Kidney (tissue), 14 donors: ENCODE data around the gene MGAM2. TPM values are rescaled to one million over a fixed set of nuclear protein-coding genes. Genes with fewer than 3 reads are reported as not detected.

Experiments used
- DNase-seq, 5 donors: peaks; one replicate each; pipeline ENCODE4 v3.0.0-alpha.2; 2013 to 2020
- FAIRE-seq: peaks from 2 replicates; lab custom pipeline; 2012; peaks lifted over from hg19 to GRCh38; lab: Jason Lieb, UNC
- H3K27ac ChIP-seq, 2 donors: one replicate each; pipeline ENCODE4 v1.7.0; 2013; ENCODE audit warnings: low read depth in 2 of 2, low read length in 2 of 2, inconsistent platforms in 1 of 2
- H3K27me3 ChIP-seq: one replicate; pipeline ENCODE4 v1.7.1; 2013; ENCODE audit warnings: low read length, inconsistent platforms; ENCODE audit not compliant: control insufficient read depth, insufficient read depth
- H3K36me3 ChIP-seq, 3 donors: one replicate each; pipeline versions ENCODE4 v1.7.0 to v1.7.1; 2013; ENCODE audit warnings: low read length in 3 of 3, control low read depth in 1 of 3, inconsistent platforms in 1 of 3; ENCODE audit not compliant: insufficient read depth in 3 of 3, control insufficient read depth in 2 of 3
- H3K4me1 ChIP-seq, 3 donors: one replicate each; pipeline versions ENCODE4 v1.7.0 to v1.7.1; 2013; ENCODE audit warnings: low read length in 3 of 3, inconsistent platforms in 1 of 3, low read depth in 1 of 3; ENCODE audit not compliant: control insufficient read depth in 2 of 3, insufficient read depth in 2 of 3
- H3K4me3 ChIP-seq, 3 donors: one replicate each; pipeline versions ENCODE4 v1.7.0 to v1.8.1; 2013; ENCODE audit warnings: low read length in 3 of 3, control low read depth in 1 of 3, inconsistent platforms in 1 of 3
- H3K9ac ChIP-seq, 3 donors: one replicate each; pipeline versions ENCODE4 v1.7.0 to v1.7.1; 2013; ENCODE audit warnings: low read length in 3 of 3, control low read depth in 1 of 3, inconsistent platforms in 1 of 3
- H3K9me3 ChIP-seq, 3 donors: one replicate each; pipeline versions ENCODE4 v1.7.0 to v1.7.1; 2013; ENCODE audit warnings: low read length in 3 of 3, control low read depth in 1 of 3, inconsistent platforms in 1 of 3; ENCODE audit not compliant: control insufficient read depth in 2 of 3, insufficient read depth in 1 of 3
- intact Hi-C: fragments of 100-400 bp; cut with DNase I; formaldehyde crosslinking; loops from one replicate; pipeline ENCODE4 v1.11.1; 2022
- polyA plus RNA-seq: library from polyadenylated mRNA; stranded (reverse); fragments of 350-450 nt; fragmentation: Illumina TruSeq; extraction: RNeasy Lipid Tissue Mini Kit (QIAGEN cat#74804); gene quantifications from one replicate; pipeline ENCODE4 v1.2.3, GENCODE V29; 2014; ENCODE audit warnings: low read depth, low replicate concordance; ENCODE audit not compliant: insufficient read depth
- total RNA-seq: library from RNA; stranded (reverse); fragmentation: NEBNext Ultra II Directional; extraction: Animal tissue kit (Norgen Biotek cat#: 25700); gene quantifications from one replicate; pipeline ENCODE4 v1.2.1, GENCODE V29; 2021
- TF ChIP-seq, protein P1 (sequence below): IDR thresholded peaks from 3 replicates; pipeline ENCODE4 v1.5.1; 2012; ENCODE audit warnings: mild to moderate bottlenecking, moderate library complexity, borderline replicate concordance; ENCODE audit not compliant: insufficient read depth; ENCODE audit errors: extremely low read depth
- donor health status: control.
- donor health status: control.
- donor health status: control.
- donor health status: control.
- donor health status: control.
- donor health status: DM: yes; HTN: yes; CAD: no.
- donor health status: Normal renal cell carcinoma (clear cell type).

MGAM2 gene
- total and polyA plus RNA-seq, 2 donors from 2014 or later: 0.13 TPM; not detected in 1

DNA sequence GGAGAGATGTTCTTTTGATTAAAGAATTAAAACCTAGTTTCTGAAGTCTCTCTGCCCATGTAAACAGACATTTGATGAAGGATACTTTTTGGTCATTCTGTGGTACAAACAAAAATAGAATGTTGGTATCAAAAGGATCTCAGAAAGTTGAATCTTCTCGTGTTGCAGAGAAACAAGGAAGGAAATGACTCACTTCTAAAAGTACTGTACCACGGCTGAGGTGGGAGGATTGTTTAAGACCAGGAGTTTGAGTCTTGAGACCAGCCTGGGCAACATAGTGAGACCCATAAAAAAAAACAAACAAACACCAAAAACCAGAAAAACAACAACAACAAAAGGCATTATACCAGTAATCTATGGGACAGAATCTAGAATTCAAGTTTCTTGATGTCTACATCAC lies 76.6 kb downstream of the MGAM2 start:
- TF ChIP-seq, protein P1, sequence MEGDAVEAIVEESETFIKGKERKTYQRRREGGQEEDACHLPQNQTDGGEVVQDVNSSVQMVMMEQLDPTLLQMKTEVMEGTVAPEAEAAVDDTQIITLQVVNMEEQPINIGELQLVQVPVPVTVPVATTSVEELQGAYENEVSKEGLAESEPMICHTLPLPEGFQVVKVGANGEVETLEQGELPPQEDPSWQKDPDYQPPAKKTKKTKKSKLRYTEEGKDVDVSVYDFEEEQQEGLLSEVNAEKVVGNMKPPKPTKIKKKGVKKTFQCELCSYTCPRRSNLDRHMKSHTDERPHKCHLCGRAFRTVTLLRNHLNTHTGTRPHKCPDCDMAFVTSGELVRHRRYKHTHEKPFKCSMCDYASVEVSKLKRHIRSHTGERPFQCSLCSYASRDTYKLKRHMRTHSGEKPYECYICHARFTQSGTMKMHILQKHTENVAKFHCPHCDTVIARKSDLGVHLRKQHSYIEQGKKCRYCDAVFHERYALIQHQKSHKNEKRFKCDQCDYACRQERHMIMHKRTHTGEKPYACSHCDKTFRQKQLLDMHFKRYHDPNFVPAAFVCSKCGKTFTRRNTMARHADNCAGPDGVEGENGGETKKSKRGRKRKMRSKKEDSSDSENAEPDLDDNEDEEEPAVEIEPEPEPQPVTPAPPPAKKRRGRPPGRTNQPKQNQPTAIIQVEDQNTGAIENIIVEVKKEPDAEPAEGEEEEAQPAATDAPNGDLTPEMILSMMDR: no peak
- FAIRE-seq (no peak), DNase-seq (no peak)
- no peak overlapping the region for H3K27ac ChIP-seq
- no peak overlapping the region for H3K4me3 ChIP-seq
- H3K4me1 ChIP-seq: no peaks in the 10 kb centered on the region
- H3K36me3 ChIP-seq: no peaks in the 10 kb centered on the region
- intact Hi-C loops: no loop called here
- H3K27me3 ChIP-seq: no peaks in the 10 kb centered on the region
- no peaks in the 10 kb centered on the region for H3K9me3 ChIP-seq
- no peak overlapping the region for H3K9ac ChIP-seq

DNA sequence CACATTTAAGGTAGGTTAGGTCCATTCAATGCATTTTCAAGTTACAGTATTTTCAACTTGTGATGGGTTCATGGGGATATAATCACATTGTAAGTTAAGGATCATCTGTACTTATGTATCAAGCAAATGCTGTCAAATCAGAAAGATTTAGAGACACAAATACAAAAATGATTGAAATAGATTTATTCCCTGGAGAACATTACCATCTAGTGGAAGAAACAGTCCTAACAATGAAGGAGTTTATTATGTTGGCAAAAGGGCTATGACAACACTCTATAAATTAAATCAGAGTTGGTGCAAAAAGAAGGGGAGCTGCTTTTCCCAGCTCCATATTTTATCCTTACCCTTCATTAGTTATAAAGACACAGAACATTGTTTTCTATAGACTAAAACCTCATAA lies 77.3 kb downstream of the MGAM2 start:
- TF ChIP-seq, protein P1: peak; percentile 10
- Histone ChIP-seq H3K4me1 (no peaks in the 10 kb centered on the region), H3K36me3 (no peaks in the 10 kb centered on the region), H3K9ac (no peak overlapping the region), H3K27ac (no peak overlapping the region), H3K9me3 (no peaks in the 10 kb centered on the region), H3K4me3 (no peak overlapping the region), H3K27me3 (no peaks in the 10 kb centered on the region)
- peak in 2 of 5 donors; percentile 1 to 6 for DNase-seq
- FAIRE-seq: no peak
- intact Hi-C loops: no loop called here

DNA sequence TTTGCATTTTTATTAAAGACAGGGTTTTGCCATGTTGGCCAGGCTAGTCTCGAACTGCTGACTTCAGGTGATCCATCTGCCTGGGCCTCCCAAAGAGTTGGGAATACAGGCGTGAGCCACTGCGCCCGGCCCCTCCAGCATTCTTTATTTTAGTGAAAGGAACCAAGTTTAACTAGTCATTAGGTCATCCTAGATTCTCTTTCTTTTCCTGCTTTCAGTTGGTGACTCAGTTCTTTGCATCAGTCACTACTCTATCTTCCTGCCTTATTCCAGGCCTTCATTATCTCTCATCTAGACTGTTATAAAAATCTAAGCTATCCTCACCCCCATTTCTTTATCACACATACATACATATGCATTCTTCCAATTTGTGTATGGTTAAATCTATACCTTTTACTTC lies 82.7 kb downstream of the MGAM2 start:
- TF ChIP-seq, protein P1: no peak
- DNase-seq (no peak), FAIRE-seq (no peak)
- Histone ChIP-seq H3K4me3 (no peak overlapping the region), H3K36me3 (no peaks in the 10 kb centered on the region), H3K27me3 (no peaks in the 10 kb centered on the region), H3K27ac (no peak overlapping the region), H3K9ac (no peak overlapping the region), H3K9me3 (no peaks in the 10 kb centered on the region), H3K4me1 (no peaks in the 10 kb centered on the region)
- intact Hi-C loops: no loop called here
